ENCODE data around the gene KLK3.

The KLK3 gene

DNA sequence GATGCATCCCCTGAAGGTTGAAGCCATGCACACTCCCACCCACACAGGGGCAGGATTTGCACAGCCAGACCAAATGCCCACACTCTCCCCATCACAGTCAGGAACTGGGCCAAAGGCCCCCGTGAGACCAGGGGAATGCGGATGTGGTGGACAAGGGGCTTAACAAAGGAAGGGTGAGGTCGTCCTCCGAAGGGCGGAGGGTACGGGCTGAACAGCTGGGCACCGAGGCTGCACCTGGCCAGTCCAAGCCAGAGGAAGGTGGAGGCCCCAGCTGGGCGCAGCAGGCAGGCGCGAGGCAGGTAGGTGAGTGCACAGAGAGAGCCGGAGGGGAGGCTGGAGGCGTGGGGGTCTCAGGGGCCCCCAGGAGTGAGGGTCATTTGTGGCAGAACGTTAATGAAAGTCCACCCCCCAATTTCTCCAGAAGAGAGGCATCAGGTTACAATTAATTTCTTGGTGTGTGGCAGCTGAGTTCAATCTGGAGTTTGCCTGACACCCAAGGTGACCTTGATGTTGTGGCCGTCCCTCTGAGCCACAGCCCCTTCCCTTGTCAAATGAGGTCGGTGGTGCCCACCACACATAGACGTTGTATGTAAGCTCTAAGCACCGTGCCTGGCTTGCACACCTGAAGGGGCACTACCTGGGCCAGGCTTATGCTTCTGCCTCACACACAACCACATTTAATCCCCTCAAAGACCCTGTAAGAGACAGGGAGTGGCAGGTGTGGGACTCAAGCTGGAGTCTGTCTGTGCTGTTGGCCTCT is 24.3 kb upstream of the KLK3 start:
- FAIRE-seq = no peak
- no peak for DNase-seq (ENCODE audit: low spot score)

GRCh38 chr19:50831026-50831396 is 23.7 kb upstream of the KLK3 start:
- DNase-seq (ENCODE audit: low spot score) = no peak
- FAIRE-seq = no peak

DNA sequence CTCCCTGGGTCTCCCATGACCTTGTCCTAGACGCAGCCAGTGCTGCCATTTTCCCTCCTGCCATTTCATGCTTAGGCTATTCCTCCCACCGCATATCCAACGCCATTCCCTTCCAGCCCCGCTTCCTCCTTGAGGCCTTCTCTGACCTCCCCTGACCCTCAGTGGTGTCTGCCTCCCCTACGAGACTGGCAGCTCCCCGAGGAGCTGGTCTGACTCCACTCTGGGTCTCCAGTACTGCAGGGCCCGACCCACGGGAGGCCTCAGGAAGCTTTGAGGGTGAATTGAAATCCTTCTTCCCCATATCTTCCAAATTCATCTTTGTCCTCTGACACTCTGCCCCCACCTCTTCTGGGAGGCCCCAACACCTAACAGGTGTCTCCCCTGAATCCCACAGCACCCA is 22.0 kb upstream of the KLK3 start:
- no peak for FAIRE-seq
- DNase-seq (ENCODE audit: low spot score) = no peak

GRCh38 chr19:50833117-50833801 is 21.5 kb upstream of the KLK3 start, which contains the start of gene KLK15:
TSS of gene KLK15 (minus strand) at chr19:50833574. CDS start at chr19:50831492, 2,082 bp downstream.
- FAIRE-seq = no peak
- DNase-seq (ENCODE audit: low spot score) = no peak

DNA sequence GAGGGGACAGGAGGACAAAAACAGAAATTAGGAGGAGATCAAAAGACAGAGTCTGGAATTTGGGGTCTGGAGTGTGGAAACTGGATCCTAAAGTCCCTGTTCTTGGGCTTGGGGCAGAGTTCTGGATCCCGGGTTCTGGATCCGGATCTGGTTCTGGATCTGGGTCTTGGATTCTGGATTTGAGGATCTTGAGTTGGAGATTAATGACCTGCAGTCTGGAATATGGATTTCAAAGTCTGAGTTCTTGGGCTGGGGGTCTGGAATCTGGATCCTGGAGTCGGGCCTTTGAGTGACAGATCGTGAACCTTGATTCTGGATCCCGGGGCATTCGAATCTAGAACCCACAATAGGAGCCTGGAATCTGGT is 20.9 kb upstream of the KLK3 start:
- FAIRE-seq = no peak
- DNase-seq (ENCODE audit: low spot score) = no peak

DNA sequence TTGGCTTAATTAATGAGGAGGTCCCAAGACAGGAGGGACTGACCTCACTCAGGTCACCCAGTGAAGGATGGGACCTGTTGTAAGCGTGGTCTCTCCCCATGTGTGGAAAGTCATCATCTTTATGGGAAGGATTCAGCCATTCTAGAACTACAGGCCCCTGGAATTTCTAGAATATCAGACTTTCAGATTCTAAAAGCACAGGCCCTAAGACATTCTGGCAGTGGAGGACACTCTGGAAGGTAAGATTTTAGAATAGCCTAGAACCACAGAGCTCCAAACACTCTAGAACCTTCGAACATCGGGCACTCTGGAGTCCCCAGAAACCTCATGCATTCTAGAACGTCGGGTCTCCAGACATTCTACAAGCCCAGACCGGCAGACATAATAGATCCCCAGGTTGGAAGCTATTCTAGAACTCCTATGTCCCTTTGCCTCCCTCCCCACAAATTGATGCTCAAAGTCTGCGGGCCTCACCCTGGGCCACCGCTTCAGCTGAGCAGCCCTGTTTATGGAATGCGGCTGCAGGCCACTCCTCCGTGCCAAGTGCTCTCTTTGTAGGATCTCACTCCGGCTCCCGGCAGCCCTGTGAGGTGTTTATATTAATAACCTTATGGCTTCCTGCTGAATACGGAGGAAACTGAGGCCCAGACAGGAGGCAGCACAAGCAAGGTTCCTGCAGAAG is 19.5 kb upstream of the KLK3 start:
- DNase-seq (ENCODE audit: low spot score) (no peak), FAIRE-seq (no peak)

GRCh38 chr19:50835785-50836542 is 18.8 kb upstream of the KLK3 start:
- FAIRE-seq = no peak
- no peak for DNase-seq (ENCODE audit: low spot score)

- FAIRE-seq (no peak), DNase-seq (ENCODE audit: low spot score) (no peak)
Observed at GRCh38 chr19:50836543-50837195, 18.0 kb upstream of the KLK3 start.

- FAIRE-seq (no peak), DNase-seq (ENCODE audit: low spot score) (no peak)
Observed at GRCh38 chr19:50837300-50837699, 17.4 kb upstream of the KLK3 start.

DNA sequence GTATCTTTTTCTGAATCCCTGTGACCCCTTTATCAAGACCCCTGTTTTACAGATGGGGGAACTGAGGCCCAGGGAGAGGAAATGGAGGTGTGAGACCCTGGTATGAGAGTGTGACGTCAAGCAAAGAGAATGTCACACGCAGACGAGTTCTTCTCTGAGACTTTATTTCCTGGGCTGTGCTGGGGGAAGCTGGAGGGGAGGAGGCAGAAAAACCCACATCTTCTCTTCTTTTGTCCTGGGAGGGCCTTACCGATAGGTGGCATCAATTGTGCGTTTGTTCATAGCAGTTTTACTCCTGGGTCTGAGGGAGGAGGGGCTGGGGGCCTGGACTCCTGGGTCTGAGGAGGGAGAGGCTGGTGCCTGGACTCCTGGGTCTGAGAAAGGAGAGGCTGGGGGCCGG is 16.5 kb upstream of the KLK3 start:
- FAIRE-seq = no peak
- no peak for DNase-seq (ENCODE audit: low spot score)

GRCh38 chr19:50839712-50840655 is 14.7 kb upstream of the KLK3 start:
- DNase-seq (ENCODE audit: low spot score) (no peak), FAIRE-seq (no peak)

DNA sequence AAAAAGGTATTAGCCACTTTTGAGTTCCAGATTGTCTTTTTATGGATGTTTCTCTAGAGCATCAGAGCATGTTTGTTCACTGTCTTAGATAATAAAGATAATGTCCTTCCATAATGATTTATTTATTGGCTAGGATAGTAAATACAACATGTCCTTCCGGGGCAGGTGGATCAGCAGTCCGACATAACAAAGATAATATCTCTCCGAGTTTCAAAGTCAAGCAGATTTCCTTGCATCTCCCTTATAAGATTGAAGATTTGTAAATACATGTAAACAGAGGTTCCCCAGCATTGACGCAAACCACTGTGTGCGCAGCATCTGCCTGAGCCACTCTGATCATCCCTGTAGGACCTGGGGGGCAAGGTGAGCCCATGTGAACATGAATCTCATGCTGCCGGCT is 12.6 kb upstream of the KLK3 start:
- DNase-seq (ENCODE audit: low spot score) (no peak), FAIRE-seq (no peak)

- DNase-seq (ENCODE audit: low spot score) (no peak), FAIRE-seq (no peak)
Observed at GRCh38 chr19:50843205-50843604, 11.5 kb upstream of the KLK3 start.

- no peak for DNase-seq (ENCODE audit: low spot score)
- no peak for FAIRE-seq
Observed at GRCh38 chr19:50843701-50844221, 11.0 kb upstream of the KLK3 start.

GRCh38 chr19:50844296-50844935 is 10.3 kb upstream of the KLK3 start:
- no peak for FAIRE-seq
- DNase-seq (ENCODE audit: low spot score) = no peak

GRCh38 chr19:50850738-50851137 is 4.0 kb upstream of the KLK3 start:
- DNase-seq (ENCODE audit: low spot score) = no peak
- no peak for FAIRE-seq

GRCh38 chr19:50851620-50852019 is 3.1 kb upstream of the KLK3 start:
- DNase-seq (ENCODE audit: low spot score) (no peak), FAIRE-seq (no peak)

GRCh38 chr19:50857366-50857765 is 2.7 kb downstream of the KLK3 start:
- DNase-seq (ENCODE audit: low spot score) (no peak), FAIRE-seq (no peak)

DNA sequence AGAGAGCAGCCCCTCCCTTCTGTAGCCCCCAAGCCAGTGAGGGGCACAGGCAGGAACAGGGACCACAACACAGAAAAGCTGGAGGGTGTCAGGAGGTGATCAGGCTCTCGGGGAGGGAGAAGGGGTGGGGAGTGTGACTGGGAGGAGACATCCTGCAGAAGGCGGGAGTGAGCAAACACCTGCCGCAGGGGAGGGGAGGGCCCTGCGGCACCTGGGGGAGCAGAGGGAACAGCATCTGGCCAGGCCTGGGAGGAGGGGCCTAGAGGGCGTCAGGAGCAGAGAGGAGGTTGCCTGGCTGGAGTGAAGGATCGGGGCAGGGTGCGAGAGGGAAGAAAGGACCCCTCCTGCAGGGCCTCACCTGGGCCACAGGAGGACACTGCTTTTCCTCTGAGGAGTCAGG is 4.2 kb downstream of the KLK3 start:
- FAIRE-seq (no peak), DNase-seq (ENCODE audit: low spot score) (no peak)
